ENCODE results near the gene NMNAT3.

Gene NMNAT3

GRCh38 chr3:139517321-139518065 is 160.3 kb downstream of the NMNAT3 start:
- DNase-seq = no peak

GRCh38 chr3:139514741-139515140 is 163.0 kb downstream of the NMNAT3 start:
- DNase-seq = no peak

Data from DMS153 (cell line).